Endothelial cell of umbilical vein (primary cell): ENCODE data around the gene RANBP17.

Experiments
- CTCF ChIP-seq, 2 donors: IDR thresholded peaks; 1 replicate in 1 of 2; 2 replicates in 1 of 2; pipeline ENCODE4 v1.5.1; 2011; ENCODE audit warnings: low read length in 2 of 2, mild to moderate bottlenecking in 2 of 2, moderate library complexity in 2 of 2, control low read depth in 1 of 2, inconsistent platforms in 1 of 2, low read depth in 1 of 2; ENCODE audit not compliant: insufficient read depth in 1 of 2; ENCODE audit errors: extremely low read depth in 1 of 2
- EZH2 ChIP-seq: IDR thresholded peaks from 2 replicates; pipeline ENCODE4 v1.6.1; 2012; ENCODE audit warnings: borderline replicate concordance, low read depth, mild to moderate bottlenecking, moderate library complexity, low read length, inconsistent platforms; ENCODE audit not compliant: severe bottlenecking
- FOS ChIP-seq: IDR thresholded peaks from 2 replicates; pipeline ENCODE4 v1.6.1; 2011; ENCODE audit warnings: mild to moderate bottlenecking, low read length, moderate library complexity, borderline replicate concordance; ENCODE audit not compliant: insufficient read depth
- GATA2 ChIP-seq: IDR thresholded peaks from 2 replicates; pipeline ENCODE4 v1.7.0; 2011; ENCODE audit warnings: low read depth, mild to moderate bottlenecking, moderate library complexity, mixed read lengths, low read length; ENCODE audit not compliant: insufficient read length, insufficient read depth
- JUN ChIP-seq: IDR thresholded peaks from 2 replicates; pipeline ENCODE4 v1.6.1; 2011; ENCODE audit warnings: borderline replicate concordance, low read depth; ENCODE audit not compliant: insufficient read length, insufficient read depth
- MAX ChIP-seq: IDR thresholded peaks from 2 replicates; pipeline ENCODE4 v1.6.1; 2011; ENCODE audit not compliant: insufficient read depth, insufficient read length
- POLR2A ChIP-seq: IDR thresholded peaks from 2 replicates; pipeline ENCODE4 v1.6.1; 2012; ENCODE audit warnings: low read depth, mild to moderate bottlenecking, control low read depth, low read length
- POLR2AphosphoS5 ChIP-seq: IDR thresholded peaks from 2 replicates; pipeline ENCODE4 v1.6.1; 2012; ENCODE audit warnings: low read depth, mild to moderate bottlenecking, control low read depth, low read length, moderate library complexity; ENCODE audit not compliant: insufficient read depth

- TF ChIP-seq POLR2AphosphoS5 (no peak), JUN (no peak), CTCF (IDR thresholded peaks at IDR 0.05; ENCODE audit: extremely low read depth in 1 of 2, insufficient read depth in 1 of 2, low read depth in 1 of 2, low read length in 2 of 2) (no peak), EZH2 (no peak), POLR2A (no peak), FOS (no peak), MAX (no peak), GATA2 (no peak)
These were observed 407.9 kb downstream of the RANBP17 start for GRCh38 chr5:171269717-171270116.
